NAMALWA (cell line): ENCODE measurements around the gene NUCB2.

ENCODE experiments used
- DNase-seq: peaks from one replicate; pipeline ENCODE4 v3.0.0-alpha.2; 2015; ENCODE audit warnings: low spot score

The NUCB2 gene

GRCh38 chr11:17268902-17269301, 7.6 kb upstream of the NUCB2 start:
- DNase-seq = no peak

DNA sequence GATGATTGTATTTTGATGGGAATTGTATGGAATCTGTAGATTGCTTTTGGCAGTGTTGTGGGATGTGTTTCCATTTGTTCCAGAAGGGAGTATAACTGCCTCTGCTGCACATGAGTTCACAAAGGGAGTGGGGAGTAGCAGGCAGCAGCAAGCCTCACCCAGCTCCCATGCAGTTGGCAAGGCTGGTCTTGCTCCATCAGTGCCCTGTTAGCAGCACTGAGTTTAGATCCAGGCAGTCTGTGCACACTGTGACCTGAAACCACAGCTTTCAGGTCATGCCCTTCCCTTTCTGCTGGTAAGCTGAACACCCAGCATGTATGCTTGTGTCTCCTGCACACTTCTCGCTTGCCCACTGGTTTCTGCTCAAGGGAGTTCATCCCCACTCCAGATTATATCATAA, 3.7 kb upstream of the NUCB2 start:
- no peak for DNase-seq

- DNase-seq = no peak
These were observed 3.3 kb upstream of the NUCB2 start for GRCh38 chr11:17273211-17273610.

GRCh38 chr11:17273668-17274282, 2.8 kb upstream of the NUCB2 start:
- peak; percentile 64 for DNase-seq

- DNase-seq = peak; percentile 17
These were observed 921 bp upstream of the NUCB2 start for GRCh38 chr11:17275400-17276235.

DNA sequence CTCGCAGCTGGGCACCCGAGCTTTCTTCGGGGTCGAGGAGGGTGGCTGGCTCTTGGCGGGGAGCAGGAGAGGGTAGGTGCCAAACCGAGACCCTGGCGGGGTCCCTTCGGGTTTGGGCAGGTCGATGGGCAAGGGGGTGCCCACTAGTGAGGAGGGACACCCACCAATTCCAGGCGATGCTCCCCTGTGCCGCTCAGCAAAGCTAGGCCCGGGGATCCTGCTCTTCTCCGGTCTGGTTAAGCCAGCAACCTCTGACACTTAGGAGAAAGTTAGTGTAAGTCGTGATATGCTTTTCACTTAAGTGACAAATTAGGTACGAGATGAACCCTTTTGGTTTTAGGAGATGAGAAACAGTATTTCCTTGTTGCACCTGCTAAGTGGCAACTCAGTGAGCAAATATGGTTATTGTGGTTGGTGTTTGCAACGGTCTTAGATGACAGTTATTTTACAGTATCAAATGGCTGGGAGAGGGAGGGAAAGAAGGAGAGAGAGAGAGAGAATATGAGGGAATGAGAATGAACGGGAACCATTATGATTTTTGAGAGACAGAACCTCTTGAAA, 565 bp downstream of the NUCB2 start:
- DNase-seq = peak; percentile 78

- DNase-seq = no peak
These were observed 4.1 kb downstream of the NUCB2 start for GRCh38 chr11:17280494-17281127.

DNA sequence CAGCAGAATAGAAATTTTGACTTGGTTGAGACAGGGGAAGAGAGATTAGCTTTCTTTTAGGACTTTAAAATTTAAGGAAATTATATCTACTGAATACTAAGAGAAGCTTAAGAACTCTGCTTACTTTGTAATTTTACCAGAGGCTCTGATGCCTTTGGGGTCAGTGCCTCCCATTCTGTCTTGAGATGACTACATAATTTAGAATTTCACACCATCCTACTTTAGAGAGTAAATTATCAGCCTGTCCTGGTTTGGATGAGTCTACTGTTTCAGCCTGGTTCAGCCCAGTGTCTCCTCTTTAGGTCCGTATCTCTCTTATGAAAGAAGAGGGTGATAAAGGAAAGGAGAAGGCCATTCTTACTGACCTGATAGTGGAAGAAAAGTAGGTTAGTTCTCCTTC, 9.8 kb downstream of the NUCB2 start:
- no peak for DNase-seq

- no peak for DNase-seq
These were observed 10.5 kb downstream of the NUCB2 start for GRCh38 chr11:17287058-17287457.

- DNase-seq = no peak
These were observed 15.2 kb downstream of the NUCB2 start for GRCh38 chr11:17291710-17292109.

- no peak for DNase-seq
These were observed 16.8 kb downstream of the NUCB2 start for GRCh38 chr11:17293311-17293710.

- no peak for DNase-seq
These were observed 17.5 kb downstream of the NUCB2 start for GRCh38 chr11:17294033-17294432.

GRCh38 chr11:17296852-17297559, 20.5 kb downstream of the NUCB2 start:
- no peak for DNase-seq

DNA sequence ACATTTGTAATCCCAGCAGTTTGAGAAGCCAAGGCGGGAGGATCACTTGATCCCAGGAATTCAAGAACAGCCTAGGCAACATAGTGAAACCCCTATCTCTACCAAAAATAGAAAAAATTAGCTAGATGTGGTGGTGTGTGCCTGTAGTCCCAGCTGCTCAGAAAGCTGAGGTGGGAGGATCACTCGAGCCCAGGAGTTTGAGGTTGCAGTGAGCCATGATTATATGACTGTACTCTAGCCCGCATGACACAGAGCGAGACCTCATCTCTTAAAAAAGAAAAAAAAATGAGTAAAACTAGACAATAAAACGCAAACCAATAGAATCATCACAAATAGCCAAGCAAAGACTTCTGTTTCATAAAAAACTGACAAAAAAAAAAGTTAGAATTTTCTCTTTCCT, 21.8 kb downstream of the NUCB2 start:
- DNase-seq = no peak

DNA sequence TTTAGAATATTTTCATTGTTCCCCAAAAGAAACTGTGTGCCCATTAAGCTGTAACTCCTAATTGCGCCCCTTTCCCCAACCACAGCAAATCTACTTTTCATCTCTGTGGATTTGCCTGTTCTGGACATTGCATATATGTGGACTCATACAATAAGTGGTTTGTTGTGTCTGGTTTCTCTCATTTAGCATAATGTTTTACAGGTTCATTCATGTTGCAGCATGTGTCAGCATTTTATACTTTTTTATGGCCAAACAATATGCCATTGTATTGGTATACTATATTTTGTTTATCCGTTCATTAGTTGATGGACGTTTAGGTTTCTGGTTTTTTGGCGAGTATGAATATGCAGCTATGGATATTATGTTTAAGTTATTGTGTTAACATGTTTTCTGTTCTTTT, 23.8 kb downstream of the NUCB2 start:
- DNase-seq = no peak

- no peak for DNase-seq
These were observed 37.1 kb downstream of the NUCB2 start for GRCh38 chr11:17313349-17314231.

DNA sequence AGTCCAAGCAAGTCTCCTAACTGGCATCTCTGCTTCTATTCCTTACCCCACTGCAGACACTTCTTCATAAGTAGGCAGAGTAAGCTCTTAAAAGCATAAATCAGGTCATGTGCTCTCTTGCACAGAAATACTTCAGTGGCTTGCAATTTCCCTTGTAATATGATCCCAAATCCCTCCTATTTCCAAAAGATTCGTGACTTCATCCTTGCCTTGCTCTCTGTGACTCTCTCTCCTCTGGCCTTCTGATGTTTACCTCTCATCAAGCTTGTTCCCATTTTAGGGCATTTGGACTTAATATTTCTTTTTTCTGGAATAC, 37.7 kb downstream of the NUCB2 start:
- no peak for DNase-seq

- DNase-seq = no peak
These were observed 38.4 kb downstream of the NUCB2 start for GRCh38 chr11:17314904-17315426.

DNA sequence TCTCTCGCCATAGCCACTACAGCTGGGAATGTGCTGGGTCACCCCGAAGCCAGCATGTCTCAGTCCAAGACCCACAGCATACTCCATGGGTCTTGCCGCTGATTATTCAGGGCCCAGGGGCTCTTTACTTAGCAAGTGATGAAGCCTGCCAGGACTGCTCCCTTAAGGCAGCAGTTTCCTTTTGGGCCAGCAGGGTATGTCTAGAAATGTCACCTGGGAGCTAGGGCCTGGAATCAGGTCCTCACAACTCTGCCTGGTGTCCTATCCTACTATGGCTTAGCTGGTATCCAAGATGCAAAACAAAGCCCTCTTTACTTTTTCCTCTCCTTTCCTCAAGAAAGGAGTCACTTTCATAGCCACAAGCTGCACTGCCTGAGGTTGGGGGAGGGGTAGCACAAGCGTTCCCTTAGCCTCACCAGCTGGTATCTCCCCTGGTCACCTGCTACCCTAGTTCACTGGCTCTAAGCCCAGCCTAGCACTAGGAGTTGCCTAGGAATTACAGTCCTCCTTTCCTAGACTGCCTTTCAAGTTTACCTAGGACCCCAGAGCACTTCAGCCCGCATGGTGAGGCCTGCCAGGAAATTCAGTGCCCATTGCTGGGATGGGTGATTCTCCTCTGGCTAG, 52.4 kb downstream of the NUCB2 start:
- DNase-seq = peak; percentile 12

- DNase-seq = no peak
These were observed 55.1 kb downstream of the NUCB2 start for GRCh38 chr11:17331669-17332068.
